ENCODE results near the gene ALDH1B1.

DNA sequence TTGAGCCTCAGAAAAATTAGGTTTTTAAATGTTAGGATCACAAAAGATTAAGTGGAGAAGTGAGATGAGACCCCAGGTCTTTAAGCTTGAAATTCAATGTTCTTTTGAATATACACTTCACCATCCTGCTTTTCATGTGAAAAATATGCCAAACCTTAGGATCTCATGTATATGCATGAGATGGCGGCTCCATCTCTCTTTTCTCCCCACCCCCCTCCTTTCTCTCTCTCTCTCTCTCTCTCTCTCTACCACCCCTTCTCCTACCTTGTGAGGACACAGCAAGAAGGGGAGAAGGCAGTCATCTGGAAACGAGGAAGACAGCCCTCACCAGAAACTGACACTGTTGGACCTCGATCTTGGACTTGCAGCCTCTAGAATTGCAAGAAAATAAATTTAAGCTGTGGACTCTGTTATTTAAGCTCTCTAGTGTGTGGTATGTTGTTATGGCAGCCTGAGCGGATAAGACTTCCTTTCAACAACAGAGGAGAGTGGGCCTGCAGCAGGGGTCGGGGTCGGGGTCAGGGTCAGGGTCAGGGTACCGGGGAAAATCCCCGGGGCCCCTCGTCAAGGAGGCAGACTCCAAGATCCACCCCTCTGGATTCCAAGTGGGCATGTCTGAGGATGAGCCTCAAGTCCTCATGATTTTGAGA lies 16.4 kb upstream of the ALDH1B1 start:
- TF ChIP-seq POLR2AphosphoS5 (IDR thresholded peaks at IDR 0.05; ENCODE audit: low read depth, low read length) (no peak), TAF1 (IDR thresholded peaks at IDR 0.05; ENCODE audit: borderline replicate concordance, insufficient read depth, low read length) (no peak), SIN3A (IDR thresholded peaks at IDR 0.05; ENCODE audit: borderline replicate concordance, insufficient read depth, low read length) (no peak), FOXP2 (optimal IDR thresholded peaks at IDR 0.05; ENCODE audit: borderline replicate concordance, extremely low read depth, extremely low read length, insufficient read depth) (no peak)
- TF ChIP-seq, protein P1, sequence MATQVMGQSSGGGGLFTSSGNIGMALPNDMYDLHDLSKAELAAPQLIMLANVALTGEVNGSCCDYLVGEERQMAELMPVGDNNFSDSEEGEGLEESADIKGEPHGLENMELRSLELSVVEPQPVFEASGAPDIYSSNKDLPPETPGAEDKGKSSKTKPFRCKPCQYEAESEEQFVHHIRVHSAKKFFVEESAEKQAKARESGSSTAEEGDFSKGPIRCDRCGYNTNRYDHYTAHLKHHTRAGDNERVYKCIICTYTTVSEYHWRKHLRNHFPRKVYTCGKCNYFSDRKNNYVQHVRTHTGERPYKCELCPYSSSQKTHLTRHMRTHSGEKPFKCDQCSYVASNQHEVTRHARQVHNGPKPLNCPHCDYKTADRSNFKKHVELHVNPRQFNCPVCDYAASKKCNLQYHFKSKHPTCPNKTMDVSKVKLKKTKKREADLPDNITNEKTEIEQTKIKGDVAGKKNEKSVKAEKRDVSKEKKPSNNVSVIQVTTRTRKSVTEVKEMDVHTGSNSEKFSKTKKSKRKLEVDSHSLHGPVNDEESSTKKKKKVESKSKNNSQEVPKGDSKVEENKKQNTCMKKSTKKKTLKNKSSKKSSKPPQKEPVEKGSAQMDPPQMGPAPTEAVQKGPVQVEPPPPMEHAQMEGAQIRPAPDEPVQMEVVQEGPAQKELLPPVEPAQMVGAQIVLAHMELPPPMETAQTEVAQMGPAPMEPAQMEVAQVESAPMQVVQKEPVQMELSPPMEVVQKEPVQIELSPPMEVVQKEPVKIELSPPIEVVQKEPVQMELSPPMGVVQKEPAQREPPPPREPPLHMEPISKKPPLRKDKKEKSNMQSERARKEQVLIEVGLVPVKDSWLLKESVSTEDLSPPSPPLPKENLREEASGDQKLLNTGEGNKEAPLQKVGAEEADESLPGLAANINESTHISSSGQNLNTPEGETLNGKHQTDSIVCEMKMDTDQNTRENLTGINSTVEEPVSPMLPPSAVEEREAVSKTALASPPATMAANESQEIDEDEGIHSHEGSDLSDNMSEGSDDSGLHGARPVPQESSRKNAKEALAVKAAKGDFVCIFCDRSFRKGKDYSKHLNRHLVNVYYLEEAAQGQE (IDR thresholded peaks at IDR 0.05; ENCODE audit: insufficient read depth in 1 of 2, low read depth in 2 of 2, low read length in 2 of 2) = no peak

Data from PFSK-1 (cell line).